Smooth muscle cell (in vitro differentiated cells): ENCODE measurements around the gene ISOC2. TPM values are rescaled to one million over a fixed set of nuclear protein-coding genes. Genes with fewer than 3 reads are reported as not detected.
A peak's percentile ranks its signal among the peaks of the same experiment; 100 is the strongest.

Source experiments
- DNase-seq: peaks from one replicate; lab custom pipeline; 2025; ENCODE audit not compliant: unreplicated experiment; lab: John Stamatoyannopoulos, UW
- H2AFZ ChIP-seq: fragments of 200-600 bp; sonication (generic); 2 replicates; pipeline ENCODE4 v1.6.0; 2016; ENCODE audit warnings: antibody characterized with exemption, low read depth, mild to moderate bottlenecking
- H3F3A ChIP-seq: fragments of 200-600 bp; sonication (generic); 2 replicates; pipeline ENCODE4 v1.6.0; 2017; ENCODE audit warnings: antibody characterized with exemption, low read depth
- H3K27ac ChIP-seq: fragments of 200-600 bp; sonication (generic); 2 replicates; pipeline ENCODE4 v1.5.1; 2016; ENCODE audit warnings: low read depth, mild to moderate bottlenecking
- H3K27me3 ChIP-seq: fragments of 200-600 bp; sonication (generic); 2 replicates; pipeline ENCODE4 v1.6.1; 2016; ENCODE audit warnings: low read depth, mild to moderate bottlenecking
- H3K36me3 ChIP-seq: fragments of 200-600 bp; sonication (generic); 2 replicates; pipeline ENCODE4 v1.5.1; 2016; ENCODE audit warnings: low read depth
- H3K4me1 ChIP-seq: fragments of 200-600 bp; sonication (generic); 2 replicates; pipeline ENCODE4 v1.5.1; 2016; ENCODE audit warnings: low read depth
- H3K4me2 ChIP-seq: fragments of 200-600 bp; sonication (generic); 2 replicates; pipeline ENCODE4 v1.6.0; 2016; ENCODE audit warnings: mild to moderate bottlenecking
- H3K4me3 ChIP-seq: fragments of 200-600 bp; sonication (generic); 2 replicates; pipeline ENCODE4 v1.5.1; 2016; ENCODE audit warnings: mild to moderate bottlenecking
- H3K79me2 ChIP-seq: fragments of 200-600 bp; sonication (generic); 2 replicates; pipeline ENCODE4 v1.6.0; 2016; ENCODE audit warnings: low read depth, mild to moderate bottlenecking
- H3K9ac ChIP-seq: fragments of 200-600 bp; sonication (generic); 2 replicates; pipeline ENCODE4 v1.6.0; 2016; ENCODE audit warnings: low read depth
- H3K9me3 ChIP-seq: fragments of 200-600 bp; sonication (generic); replicated peaks from 2 replicates; pipeline ENCODE4 v1.5.1; 2016; ENCODE audit warnings: low read depth
- H4K20me1 ChIP-seq: fragments of 200-600 bp; sonication (generic); 2 replicates; pipeline ENCODE4 v1.6.0; 2016; ENCODE audit warnings: low read depth
- CTCF ChIP-seq: fragments of 200-600 bp; sonication (generic); IDR thresholded peaks from 2 replicates; pipeline ENCODE4 v1.5.1; 2017; ENCODE audit warnings: borderline replicate concordance, mild to moderate bottlenecking, antibody characterized with exemption; ENCODE audit not compliant: insufficient read depth, poor library complexity, severe bottlenecking
- WGBS: methylation state at CpG from one replicate; pipeline ENCODE4 v1.1.7; 2016; ENCODE audit warnings: low lambda C conversion rate; 5-methylcytosine and 5-hydroxymethylcytosine counted together
- polyA plus RNA-seq: library from polyadenylated mRNA; unstranded; fragments of >200 nt; fragmentation: Nextera tagmentation; extraction: Ambion mirVana; gene quantifications from 2 replicates; pipeline ENCODE4 v1.2.1, GENCODE V29; 2016
- total RNA-seq: library from RNA; depleted of rRNA; stranded (reverse); fragments of >200 nt; gene quantifications from 2 replicates; pipeline ENCODE4 v1.2.3, GENCODE V29; 2014

ISOC2 gene
- total and polyA plus RNA-seq, 2 experiments from 2014 or later: 56.5 to 61.4 TPM

- H3K27me3 ChIP-seq: peaks cover 40% of the 10 kb centered on the region
- peaks cover 6% of the 10 kb centered on the region for H3F3A ChIP-seq
- peaks cover 11% of the 10 kb centered on the region for H3K4me1 ChIP-seq
- no peaks in the 10 kb centered on the region for H3K36me3 ChIP-seq
- H3K9ac ChIP-seq: no peak overlapping the region
- no peaks in the 10 kb centered on the region for H3K9me3 ChIP-seq
- WGBS: 12% methylated on average over 14 of the region's 34 CpGs
- no peak for DNase-seq
- no peaks in the 10 kb centered on the region for H3K79me2 ChIP-seq
- no peak overlapping the region for H2AFZ ChIP-seq
- peak overlapping the region; percentile 29 for H3K4me3 ChIP-seq
- no peak overlapping the region for H3K27ac ChIP-seq
- peak; percentile 21 for TF ChIP-seq CTCF
- H4K20me1 ChIP-seq: peaks cover 21% of the 10 kb centered on the region
- peak overlapping the region; percentile 81 for H3K4me2 ChIP-seq
Measured at GRCh38 chr19:55452749-55453346, 8.6 kb downstream of the ISOC2 start.

GRCh38 chr19:55451965-55452748 is 9.3 kb downstream of the ISOC2 start:
- H2AFZ ChIP-seq: no peak overlapping the region
- DNase-seq: no peak
- TF ChIP-seq CTCF: no peak
- 10% methylated on average over 23 of the region's 57 CpGs for WGBS
- H3K4me2 ChIP-seq: peak overlapping the region; percentile 81
- no peaks in the 10 kb centered on the region for H3K9me3 ChIP-seq
- peaks cover 11% of the 10 kb centered on the region for H3K4me1 ChIP-seq
- no peak overlapping the region for H3K27ac ChIP-seq
- H3K27me3 ChIP-seq: peaks cover 45% of the 10 kb centered on the region
- H4K20me1 ChIP-seq: peaks cover 18% of the 10 kb centered on the region
- no peak overlapping the region for H3K9ac ChIP-seq
- peaks cover 6% of the 10 kb centered on the region for H3F3A ChIP-seq
- H3K79me2 ChIP-seq: no peaks in the 10 kb centered on the region
- H3K4me3 ChIP-seq: peak overlapping the region; percentile 29
- no peaks in the 10 kb centered on the region for H3K36me3 ChIP-seq

- Histone ChIP-seq H3K4me1 (peaks cover 11% of the 10 kb centered on the region), H3K36me3 (no peaks in the 10 kb centered on the region), H2AFZ (no peak overlapping the region), H3K4me2 (peak overlapping the region; percentile 81), H3K27ac (no peak overlapping the region), H3K9ac (no peak overlapping the region), H3K9me3 (no peaks in the 10 kb centered on the region), H3K27me3 (peaks cover 53% of the 10 kb centered on the region), H3F3A (peaks cover 6% of the 10 kb centered on the region), H4K20me1 (peaks cover 15% of the 10 kb centered on the region), H3K79me2 (no peaks in the 10 kb centered on the region), H3K4me3 (peak overlapping the region; percentile 29)
- WGBS: 2% methylated on average over 30 of the region's 80 CpGs
- no peak for DNase-seq
- TF ChIP-seq CTCF: no peak
Measured at GRCh38 chr19:55451163-55451964, 10.1 kb downstream of the ISOC2 start.
